ENCODE results near the gene RPS6KB1.
A peak's percentile ranks its signal among the peaks of the same experiment; 100 is the strongest.
"Not testable (repeated sequence)": the region's sequence is repeated elsewhere in the genome, so short reads cannot be mapped to it uniquely, and the experiment has no call there.

RPS6KB1 gene

GRCh38 chr17:59946433-59946832 lies 53.5 kb downstream of the RPS6KB1 start:
- DNase-seq (ENCODE audit: low spot score), result not testable (repeated sequence)

- not testable (repeated sequence) for DNase-seq (ENCODE audit: low spot score)
Observed at GRCh38 chr17:59947310-59947709, 54.4 kb downstream of the RPS6KB1 start.

- no peak for DNase-seq (ENCODE audit: low spot score)
Observed at GRCh38 chr17:59950049-59950448, 57.1 kb downstream of the RPS6KB1 start.

- DNase-seq (ENCODE audit: low spot score), result no peak
Observed at GRCh38 chr17:59954856-59955255, 61.9 kb downstream of the RPS6KB1 start.

- not testable (repeated sequence) for DNase-seq (ENCODE audit: low spot score)
Observed at GRCh38 chr17:59959574-59959973, 66.7 kb downstream of the RPS6KB1 start.

- DNase-seq (ENCODE audit: low spot score), result no peak
Observed at GRCh38 chr17:59962739-59963318, 69.9 kb downstream of the RPS6KB1 start.

- DNase-seq (ENCODE audit: low spot score), result peak; percentile 73
Observed at GRCh38 chr17:59963738-59964481, 71.0 kb downstream of the RPS6KB1 start.

GRCh38 chr17:59964482-59965328 lies 71.8 kb downstream of the RPS6KB1 start, which contains the start of gene RNFT1:
Gene RNFT1 (minus strand): TSS chr17:59964740. CDS start chr17:59964663, 77 bp downstream.
- DNase-seq (ENCODE audit: low spot score), result peak; percentile 99

GRCh38 chr17:59971771-59972170 lies 78.8 kb downstream of the RPS6KB1 start:
- not testable (repeated sequence) for DNase-seq (ENCODE audit: low spot score)

GRCh38 chr17:59972778-59973177 lies 79.9 kb downstream of the RPS6KB1 start:
- DNase-seq (ENCODE audit: low spot score), result no peak

- not testable (repeated sequence) for DNase-seq (ENCODE audit: low spot score)
Observed at GRCh38 chr17:59973483-59973882, 80.6 kb downstream of the RPS6KB1 start.

- not testable (repeated sequence) for DNase-seq (ENCODE audit: low spot score)
Observed at GRCh38 chr17:59975166-59975565, 82.2 kb downstream of the RPS6KB1 start.

- not testable (repeated sequence) for DNase-seq (ENCODE audit: low spot score)
Observed at GRCh38 chr17:59996608-59997007, 103.7 kb downstream of the RPS6KB1 start.

All from HuH-7.5 (cell line).